SK-N-SH (cell line): ENCODE measurements around the gene C12orf57.

Source experiments
- CHD2 ChIP-seq: fragments of 150-350 bp; IDR thresholded peaks from 2 replicates; pipeline ENCODE4 v1.6.1; 2018; ENCODE audit warnings: low read length; ENCODE audit not compliant: partially characterized antibody
- CTCF ChIP-seq: fragments of 200-600 bp; sonication (generic); IDR thresholded peaks from 2 replicates; pipeline ENCODE4 v1.6.1; 2017; ENCODE audit warnings: antibody characterized with exemption, mild to moderate bottlenecking, moderate library complexity
- FOXM1 ChIP-seq: IDR thresholded peaks from 2 replicates; pipeline ENCODE4 v1.4.0; 2012; ENCODE audit warnings: low read depth, mild to moderate bottlenecking
- JUND ChIP-seq: IDR thresholded peaks from 2 replicates; pipeline ENCODE4 v1.4.0; 2012
- POLR2AphosphoS5 ChIP-seq: IDR thresholded peaks from 2 replicates; pipeline ENCODE4 v1.6.1; 2012; ENCODE audit warnings: low read depth, low read length
- USF2 ChIP-seq: fragments of 150-350 bp; IDR thresholded peaks from 2 replicates; pipeline ENCODE4 v1.6.1; 2017; ENCODE audit warnings: antibody characterized with exemption, low read length, low read depth, borderline replicate concordance
- YY1 ChIP-seq: IDR thresholded peaks from 2 replicates; pipeline ENCODE4 v1.4.0; 2012; ENCODE audit warnings: low read depth, mild to moderate bottlenecking

- TF ChIP-seq CTCF (no peak), CHD2 (no peak), USF2 (no peak), JUND (no peak), POLR2AphosphoS5 (no peak), YY1 (no peak), FOXM1 (no peak)
These were observed 23.9 kb downstream of the C12orf57 start for GRCh38 chr12:6967651-6968100.
